Bronchial epithelial cell (primary cell): Measurements from ENCODE around the gene VTI1A. TPM values are rescaled to one million over a fixed set of nuclear protein-coding genes. Genes with fewer than 3 reads are reported as not detected.

Experiments
- DNase-seq: peaks from one replicate; pipeline ENCODE4 v3.0.0-alpha.2; 2010; ENCODE audit warnings: low read depth
- FAIRE-seq: peaks from 2 replicates; lab custom pipeline; 2011; peaks lifted over from hg19 to GRCh38; lab: Jason Lieb, UNC
- H3K27me3 ChIP-seq: 2 replicates; pipeline ENCODE4 v1.5.1; 2011; ENCODE audit warnings: low read length; ENCODE audit not compliant: control insufficient read depth, insufficient read depth
- H3K36me3 ChIP-seq: 2 replicates; pipeline ENCODE4 v1.5.1; 2011; ENCODE audit warnings: low read length; ENCODE audit not compliant: control insufficient read depth, insufficient read depth
- H3K4me3 ChIP-seq: 2 replicates; pipeline ENCODE4 v1.5.1; 2011; ENCODE audit warnings: mild to moderate bottlenecking, low read depth, low read length, control low read depth
- CTCF ChIP-seq: IDR thresholded peaks from 2 replicates; pipeline ENCODE4 v1.5.1; 2011; ENCODE audit warnings: mild to moderate bottlenecking, moderate library complexity, low read length, control low read depth, inconsistent platforms; ENCODE audit not compliant: insufficient read depth, severe bottlenecking
- total RNA-seq: library from RNA; depleted of rRNA; stranded (reverse); fragments of >200 nt; gene quantifications from 2 replicates; pipeline ENCODE4 v1.2.1, GENCODE V29; 2014

Gene VTI1A
- total RNA-seq, 1 donor from 2014 or later = 36.6 TPM

DNA sequence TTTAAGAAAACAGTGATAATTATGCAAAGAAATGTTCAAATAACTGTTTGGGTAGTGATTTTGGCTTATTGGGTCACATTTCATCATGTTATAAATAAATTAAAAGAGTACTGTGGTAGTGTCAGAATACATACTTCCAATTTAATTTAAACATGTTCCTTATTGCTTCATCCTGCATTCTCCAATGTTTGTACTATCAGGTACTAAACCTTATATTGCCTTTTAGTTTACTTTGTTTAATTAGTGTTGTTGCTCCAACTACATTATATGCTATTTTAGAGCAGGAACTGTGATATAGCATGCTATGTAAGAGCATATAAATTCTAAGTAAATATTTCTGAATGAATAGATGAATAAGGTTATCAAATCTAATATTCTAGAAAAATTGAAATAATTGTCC is 40.9 kb downstream of the VTI1A start:
- no peak for TF ChIP-seq CTCF
- FAIRE-seq = no peak
- H3K4me3 ChIP-seq = no peak overlapping the region
- no peaks in the 10 kb centered on the region for H3K27me3 ChIP-seq
- DNase-seq = no peak
- H3K36me3 ChIP-seq = no peaks in the 10 kb centered on the region

DNA sequence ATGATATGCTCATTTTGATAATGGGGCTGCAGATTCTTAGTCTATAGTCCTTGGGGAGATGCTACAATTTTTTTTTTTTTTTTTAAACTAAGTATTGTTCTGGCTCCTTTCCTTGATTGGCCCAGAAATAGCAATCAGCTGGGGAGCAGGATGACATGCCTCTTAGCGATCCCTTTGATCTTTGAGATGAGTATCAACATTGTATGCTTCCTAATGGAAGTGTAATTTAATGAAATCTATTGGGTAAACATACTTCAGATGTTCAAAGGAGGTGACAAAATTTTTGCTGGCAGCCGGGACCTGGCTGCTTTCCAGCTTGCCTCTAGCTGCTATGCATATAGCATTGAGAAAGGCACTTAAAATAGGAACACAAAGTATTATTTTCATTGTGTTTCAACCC is 43.5 kb downstream of the VTI1A start:
- DNase-seq = no peak
- no peak overlapping the region for H3K4me3 ChIP-seq
- FAIRE-seq = no peak
- no peak for TF ChIP-seq CTCF
- no peaks in the 10 kb centered on the region for H3K27me3 ChIP-seq
- H3K36me3 ChIP-seq = no peaks in the 10 kb centered on the region

DNA sequence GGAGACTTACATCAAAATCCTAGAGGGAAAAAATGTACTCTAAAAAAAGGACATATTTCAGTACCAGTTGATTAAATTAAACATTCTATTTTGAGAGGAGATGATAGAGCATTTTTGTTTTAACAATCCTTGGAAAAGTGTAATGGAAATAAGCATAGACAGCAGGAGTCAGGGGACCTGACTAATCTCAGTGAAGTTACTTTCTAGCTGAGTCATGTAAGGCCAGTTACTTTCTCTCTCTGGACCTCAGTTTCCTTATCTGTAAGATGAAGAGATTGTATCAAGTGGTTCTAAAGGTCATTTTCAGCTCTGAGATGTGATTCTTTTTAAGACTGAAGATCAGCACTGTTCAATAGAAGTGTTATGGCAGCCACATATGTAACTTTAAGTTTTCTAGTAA is 44.1 kb downstream of the VTI1A start:
- no peak for FAIRE-seq

DNA sequence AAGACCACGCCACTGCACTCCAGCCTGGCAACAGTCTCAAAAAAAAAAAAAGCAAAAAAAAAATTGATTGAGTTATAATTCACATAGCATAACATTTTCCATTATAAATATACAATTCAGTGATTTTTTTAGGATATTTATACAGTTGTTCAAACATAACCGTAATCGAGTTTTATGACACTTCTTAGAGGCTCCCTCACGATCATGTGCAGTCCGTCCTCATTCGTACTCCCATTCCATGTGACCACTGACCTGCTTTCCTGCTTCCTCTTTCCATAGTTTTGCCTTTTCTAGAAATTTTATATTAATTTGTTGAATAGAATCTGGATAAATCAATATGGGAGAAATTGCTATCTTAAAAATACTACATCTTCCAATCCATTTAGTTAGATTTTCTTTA is 45.7 kb downstream of the VTI1A start:
- no peak overlapping the region for H3K4me3 ChIP-seq
- TF ChIP-seq CTCF = no peak
- H3K27me3 ChIP-seq = no peaks in the 10 kb centered on the region
- H3K36me3 ChIP-seq = no peaks in the 10 kb centered on the region
- no peak for FAIRE-seq
- no peak for DNase-seq

More for the DNA sequence above, 44.1 kb downstream of the VTI1A start:
- TF ChIP-seq CTCF = no peak
- peak; percentile 6 for DNase-seq
- H3K4me3 ChIP-seq = no peak overlapping the region
- H3K36me3 ChIP-seq = no peaks in the 10 kb centered on the region
- no peaks in the 10 kb centered on the region for H3K27me3 ChIP-seq

GRCh38 chr10:112497347-112497950 is 50.4 kb downstream of the VTI1A start:
- FAIRE-seq = no peak

More at GRCh38 chr10:112497347-112497950, 50.4 kb downstream of the VTI1A start:
- DNase-seq = no peak
- H3K36me3 ChIP-seq = no peaks in the 10 kb centered on the region
- TF ChIP-seq CTCF = no peak
- no peak overlapping the region for H3K4me3 ChIP-seq
- no peaks in the 10 kb centered on the region for H3K27me3 ChIP-seq
